Suprapubic skin (tissue), 4 donors: Measurements from ENCODE around the gene NSMCE3.

Experiments used
- EP300 ChIP-seq: sonication (generic); formaldehyde crosslinking; IDR thresholded peaks from one replicate; pipeline ENCODE4 v1.6.1; 2017; ENCODE audit warnings: antibody characterized with exemption
- POLR2A ChIP-seq, 2 donors: fragments of 450-650 bp; IDR thresholded peaks; one replicate each; pipeline ENCODE4 v1.6.1; 2017; ENCODE audit warnings: antibody characterized with exemption in 2 of 2, mild to moderate bottlenecking in 2 of 2, moderate library complexity in 2 of 2
- POLR2AphosphoS5 ChIP-seq, 3 donors: sonication (generic); formaldehyde crosslinking; IDR thresholded peaks; one replicate each; pipeline ENCODE4 v1.6.1; 2017; ENCODE audit warnings: antibody characterized with exemption in 3 of 3
- TF ChIP-seq, protein P1 (sequence below), 2 donors: fragments of 200-600 bp in 1 of 2; fragments of 450-650 bp in 1 of 2; sonication (generic) in 1 of 2; IDR thresholded peaks; one replicate each; pipeline ENCODE4 v1.5.1; 2016 to 2019; ENCODE audit warnings: antibody characterized with exemption in 2 of 2, mild to moderate bottlenecking in 1 of 2, moderate library complexity in 1 of 2

GRCh38 chr15:29252234-29252633 lies 17.4 kb downstream of the NSMCE3 start:
- TF ChIP-seq, protein P1, sequence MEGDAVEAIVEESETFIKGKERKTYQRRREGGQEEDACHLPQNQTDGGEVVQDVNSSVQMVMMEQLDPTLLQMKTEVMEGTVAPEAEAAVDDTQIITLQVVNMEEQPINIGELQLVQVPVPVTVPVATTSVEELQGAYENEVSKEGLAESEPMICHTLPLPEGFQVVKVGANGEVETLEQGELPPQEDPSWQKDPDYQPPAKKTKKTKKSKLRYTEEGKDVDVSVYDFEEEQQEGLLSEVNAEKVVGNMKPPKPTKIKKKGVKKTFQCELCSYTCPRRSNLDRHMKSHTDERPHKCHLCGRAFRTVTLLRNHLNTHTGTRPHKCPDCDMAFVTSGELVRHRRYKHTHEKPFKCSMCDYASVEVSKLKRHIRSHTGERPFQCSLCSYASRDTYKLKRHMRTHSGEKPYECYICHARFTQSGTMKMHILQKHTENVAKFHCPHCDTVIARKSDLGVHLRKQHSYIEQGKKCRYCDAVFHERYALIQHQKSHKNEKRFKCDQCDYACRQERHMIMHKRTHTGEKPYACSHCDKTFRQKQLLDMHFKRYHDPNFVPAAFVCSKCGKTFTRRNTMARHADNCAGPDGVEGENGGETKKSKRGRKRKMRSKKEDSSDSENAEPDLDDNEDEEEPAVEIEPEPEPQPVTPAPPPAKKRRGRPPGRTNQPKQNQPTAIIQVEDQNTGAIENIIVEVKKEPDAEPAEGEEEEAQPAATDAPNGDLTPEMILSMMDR (IDR thresholded peaks at IDR 0.05) = no peak
- no peak for TF ChIP-seq POLR2AphosphoS5 (IDR thresholded peaks at IDR 0.05)
- TF ChIP-seq POLR2A (IDR thresholded peaks at IDR 0.05) = no peak
- TF ChIP-seq EP300 = no peak
